K562 (cell line): ENCODE measurements around the gene NECAP2.
"Not testable (repeated sequence)": the region's sequence is repeated elsewhere in the genome, so short reads cannot be mapped to it uniquely, and the experiment has no call there.

Source experiments
- ARID2 ChIP-seq: fragments of 450-650 bp; IDR thresholded peaks from 2 replicates; pipeline ENCODE4 v1.6.1; 2017; ENCODE audit warnings: antibody characterized with exemption, mild to moderate bottlenecking
- CEBPZ ChIP-seq: fragments of 150-350 bp; IDR thresholded peaks from 2 replicates; pipeline ENCODE4 v1.6.1; 2014; ENCODE audit warnings: low read depth, mild to moderate bottlenecking, low read length, borderline replicate concordance
- CTCF ChIP-seq, 3 experiments: IDR thresholded peaks in 2 of 3; conservative IDR thresholded peaks in 1 of 3; 2 replicates each; pipeline ENCODE4 v1.5.1; 2011 to 2012; ENCODE audit warnings: low read length in 3 of 3, mild to moderate bottlenecking in 3 of 3, control low read depth in 2 of 3, improper control_type of control experiment in 1 of 3, inconsistent platforms in 1 of 3, low read depth in 1 of 3, mixed read lengths in 1 of 3, moderate library complexity in 1 of 3; ENCODE audit not compliant: insufficient read depth in 2 of 3
- CUX1 ChIP-seq: fragments of 200-800 bp; sonication (Bioruptor generic); IDR thresholded peaks from 2 replicates; pipeline ENCODE4 v1.6.1; 2016; ENCODE audit warnings: missing genetic modification characterization, missing compliant biosample characterization
- GABPA ChIP-seq: fragments of 200-800 bp; sonication (Bioruptor generic); conservative IDR thresholded peaks from 2 replicates; pipeline ENCODE4 v1.6.1; 2016; ENCODE audit warnings: low read depth, missing genetic modification characterization, missing compliant biosample characterization
- GMEB1 ChIP-seq: fragments of 250-450 bp; sonication (Bioruptor Pico); IDR thresholded peaks from 2 replicates; pipeline ENCODE4 v1.4.0; 2020; ENCODE audit warnings: mild to moderate bottlenecking
- HNRNPL ChIP-seq: fragments of 200-400 bp; formaldehyde crosslinking; IDR thresholded peaks from 2 replicates; pipeline ENCODE4 v1.6.1; 2017; ENCODE audit warnings: low read depth, mild to moderate bottlenecking, low read length
- ILK ChIP-seq: fragments of 450-650 bp; IDR thresholded peaks from 2 replicates; pipeline ENCODE4 v1.6.1; 2016; ENCODE audit warnings: missing genetic modification characterization, low read depth, mild to moderate bottlenecking, missing compliant biosample characterization, moderate library complexity, borderline replicate concordance
- MTA1 ChIP-seq: fragments of 450-650 bp; IDR thresholded peaks from 2 replicates; pipeline ENCODE4 v1.6.1; 2017; ENCODE audit warnings: borderline replicate concordance
- MXI1 ChIP-seq: IDR thresholded peaks from 2 replicates; pipeline ENCODE4 v1.6.1; 2011; ENCODE audit warnings: low read depth, mild to moderate bottlenecking, improper control_type of control experiment, low read length
- POLR2AphosphoS5 ChIP-seq: IDR thresholded peaks from 2 replicates; pipeline ENCODE4 v1.6.1; 2011; ENCODE audit warnings: mild to moderate bottlenecking, low read depth, low read length, moderate library complexity; ENCODE audit not compliant: control insufficient read depth, insufficient read depth
- SIN3B ChIP-seq: fragments of 450-650 bp; IDR thresholded peaks from 2 replicates; pipeline ENCODE4 v1.6.1; 2017; ENCODE audit warnings: low read depth, mild to moderate bottlenecking, moderate library complexity
- TBP ChIP-seq: optimal IDR thresholded peaks from 2 replicates; pipeline ENCODE3; 2011; ENCODE audit warnings: low read depth, low read length, improper control_type of control experiment

- TF ChIP-seq SIN3B; GMEB1; MTA1; CUX1 (CRISPR knock-in tag); GABPA (tag); HNRNPL; MXI1; ARID2; ILK (tag); TBP; CEBPZ; POLR2AphosphoS5: not testable (repeated sequence)
- peak; percentile 30 to 49 (median 36); a peak in 4 of 6 replicates for TF ChIP-seq CTCF (IDR thresholded peaks at IDR 0.05 in 2 of 3, conservative IDR thresholded peaks at IDR 0.05 in 1 of 3; ENCODE audit: insufficient read depth in 2 of 3, low read depth in 1 of 3, low read length in 3 of 3)
Observed at GRCh38 chr1:16497474-16497904, 57.0 kb downstream of the NECAP2 start.
